Measurements from ENCODE around the gene CNST.

The CNST gene

GRCh38 chr1:246533371-246533905 is 32.8 kb upstream of the CNST start:
- 93% methylated on average over 2 of the region's 2 CpGs for WGBS
- Histone ChIP-seq H3K27ac (ENCODE audit: low read depth, low read length) (no peak overlapping the region), H3K9ac (ENCODE audit: low read depth, low read length) (no peak overlapping the region), H3K36me3 (ENCODE audit: insufficient read depth, low read length) (no peaks in the 10 kb centered on the region), H3K27me3 (ENCODE audit: insufficient read depth, low read length) (no peaks in the 10 kb centered on the region), H3K9me3 (ENCODE audit: insufficient read depth, low read depth, low read length) (peaks cover 13% of the 10 kb centered on the region), H3K4me3 (ENCODE audit: low read length) (no peak overlapping the region), H3K4me1 (ENCODE audit: insufficient read depth, low read length) (no peaks in the 10 kb centered on the region; the same call in 1 of the 2 replicates)

GRCh38 chr1:246534114-246534513 is 32.1 kb upstream of the CNST start:
- Histone ChIP-seq H3K4me1 (ENCODE audit: insufficient read depth, low read length) (no peaks in the 10 kb centered on the region; the same call in 1 of the 2 replicates), H3K36me3 (ENCODE audit: insufficient read depth, low read length) (peaks cover 5% of the 10 kb centered on the region), H3K27me3 (ENCODE audit: insufficient read depth, low read length) (no peaks in the 10 kb centered on the region), H3K9ac (ENCODE audit: low read depth, low read length) (no peak overlapping the region), H3K9me3 (ENCODE audit: insufficient read depth, low read depth, low read length) (peaks cover 13% of the 10 kb centered on the region), H3K27ac (ENCODE audit: low read depth, low read length) (no peak overlapping the region), H3K4me3 (ENCODE audit: low read length) (no peak overlapping the region)
- 95% methylated on average over 1 of the region's 1 CpG for WGBS

- Histone ChIP-seq H3K27ac (ENCODE audit: low read depth, low read length) (no peak overlapping the region), H3K36me3 (ENCODE audit: insufficient read depth, low read length) (peaks cover 29% of the 10 kb centered on the region), H3K27me3 (ENCODE audit: insufficient read depth, low read length) (no peaks in the 10 kb centered on the region), H3K4me1 (ENCODE audit: insufficient read depth, low read length) (no peaks in the 10 kb centered on the region; the same call in 1 of the 2 replicates), H3K9ac (ENCODE audit: low read depth, low read length) (no peak overlapping the region), H3K9me3 (ENCODE audit: insufficient read depth, low read depth, low read length) (no peaks in the 10 kb centered on the region), H3K4me3 (ENCODE audit: low read length) (no peak overlapping the region)
- 74% methylated on average over 7 of the region's 7 CpGs for WGBS
These were observed 28.8 kb upstream of the CNST start for GRCh38 chr1:246537441-246537840.

- Histone ChIP-seq H3K9me3 (ENCODE audit: insufficient read depth, low read depth, low read length) (no peaks in the 10 kb centered on the region), H3K9ac (ENCODE audit: low read depth, low read length) (no peak overlapping the region), H3K27ac (ENCODE audit: low read depth, low read length) (no peak overlapping the region), H3K36me3 (ENCODE audit: insufficient read depth, low read length) (peaks cover 33% of the 10 kb centered on the region), H3K4me3 (ENCODE audit: low read length) (no peak overlapping the region), H3K4me1 (ENCODE audit: insufficient read depth, low read length) (no peaks in the 10 kb centered on the region; the same call in 1 of the 2 replicates), H3K27me3 (ENCODE audit: insufficient read depth, low read length) (no peaks in the 10 kb centered on the region)
- WGBS: 93% methylated on average over 3 of the region's 3 CpGs
These were observed 28.4 kb upstream of the CNST start for GRCh38 chr1:246537887-246538286.

- H3K36me3 ChIP-seq (ENCODE audit: insufficient read depth, low read length): peaks cover 57% of the 10 kb centered on the region
These were observed 25.3 kb upstream of the CNST start for GRCh38 chr1:246540738-246541491.

GRCh38 chr1:246544001-246544400 is 22.3 kb upstream of the CNST start:
- no CpG with 5 or more reads among the region's 1 CpG for WGBS
- Histone ChIP-seq H3K4me3 (ENCODE audit: low read length) (no peak overlapping the region), H3K36me3 (ENCODE audit: insufficient read depth, low read length) (peaks cover 78% of the 10 kb centered on the region), H3K27me3 (ENCODE audit: insufficient read depth, low read length) (no peaks in the 10 kb centered on the region), H3K9ac (ENCODE audit: low read depth, low read length) (no peak overlapping the region), H3K4me1 (ENCODE audit: insufficient read depth, low read length) (no peaks in the 10 kb centered on the region), H3K9me3 (ENCODE audit: insufficient read depth, low read depth, low read length) (no peaks in the 10 kb centered on the region), H3K27ac (ENCODE audit: low read depth, low read length) (no peak overlapping the region)

More at GRCh38 chr1:246540738-246541491, 25.3 kb upstream of the CNST start:
- Histone ChIP-seq H3K9ac (ENCODE audit: low read depth, low read length) (no peak overlapping the region), H3K9me3 (ENCODE audit: insufficient read depth, low read depth, low read length) (no peaks in the 10 kb centered on the region), H3K4me3 (ENCODE audit: low read length) (no peak overlapping the region), H3K27ac (ENCODE audit: low read depth, low read length) (no peak overlapping the region), H3K27me3 (ENCODE audit: insufficient read depth, low read length) (no peaks in the 10 kb centered on the region), H3K4me1 (ENCODE audit: insufficient read depth, low read length) (no peaks in the 10 kb centered on the region; the same call in 1 of the 2 replicates)
- 82% methylated on average over 5 of the region's 7 CpGs for WGBS

- H3K4me3 ChIP-seq (ENCODE audit: low read length): no peak overlapping the region
- no peaks in the 10 kb centered on the region for H3K4me1 ChIP-seq (ENCODE audit: insufficient read depth, low read length)
- H3K9me3 ChIP-seq (ENCODE audit: insufficient read depth, low read depth, low read length): no peaks in the 10 kb centered on the region
- H3K27ac ChIP-seq (ENCODE audit: low read depth, low read length): no peak overlapping the region
- WGBS: 93% methylated on average over 4 of the region's 4 CpGs
- no peak overlapping the region for H3K9ac ChIP-seq (ENCODE audit: low read depth, low read length)
- no peaks in the 10 kb centered on the region for H3K27me3 ChIP-seq (ENCODE audit: insufficient read depth, low read length)
- peaks cover 79% of the 10 kb centered on the region for H3K36me3 ChIP-seq (ENCODE audit: insufficient read depth, low read length)
These were observed 16.6 kb upstream of the CNST start for GRCh38 chr1:246549665-246550064.

GRCh38 chr1:246550402-246550801 is 15.9 kb upstream of the CNST start:
- Histone ChIP-seq H3K36me3 (ENCODE audit: insufficient read depth, low read length) (peaks cover 85% of the 10 kb centered on the region), H3K27ac (ENCODE audit: low read depth, low read length) (no peak overlapping the region)

GRCh38 chr1:246552110-246552509 is 14.1 kb upstream of the CNST start:
- Histone ChIP-seq H3K27ac (ENCODE audit: low read depth, low read length) (no peak overlapping the region), H3K27me3 (ENCODE audit: insufficient read depth, low read length) (no peaks in the 10 kb centered on the region), H3K4me3 (ENCODE audit: low read length) (no peak overlapping the region), H3K9ac (ENCODE audit: low read depth, low read length) (no peak overlapping the region), H3K9me3 (ENCODE audit: insufficient read depth, low read depth, low read length) (no peaks in the 10 kb centered on the region), H3K36me3 (ENCODE audit: insufficient read depth, low read length) (peaks cover 90% of the 10 kb centered on the region), H3K4me1 (ENCODE audit: insufficient read depth, low read length) (no peaks in the 10 kb centered on the region)
- 94% methylated on average over 6 of the region's 6 CpGs for WGBS

More at GRCh38 chr1:246550402-246550801, 15.9 kb upstream of the CNST start:
- Histone ChIP-seq H3K9ac (ENCODE audit: low read depth, low read length) (no peak overlapping the region), H3K27me3 (ENCODE audit: insufficient read depth, low read length) (no peaks in the 10 kb centered on the region), H3K4me1 (ENCODE audit: insufficient read depth, low read length) (no peaks in the 10 kb centered on the region), H3K4me3 (ENCODE audit: low read length) (no peak overlapping the region), H3K9me3 (ENCODE audit: insufficient read depth, low read depth, low read length) (no peaks in the 10 kb centered on the region)
- 80% methylated on average over 11 of the region's 11 CpGs for WGBS

GRCh38 chr1:246554201-246554600 is 12.1 kb upstream of the CNST start:
- Histone ChIP-seq H3K4me3 (ENCODE audit: low read length) (no peak overlapping the region), H3K4me1 (ENCODE audit: insufficient read depth, low read length) (no peaks in the 10 kb centered on the region), H3K27ac (ENCODE audit: low read depth, low read length) (no peak overlapping the region), H3K9ac (ENCODE audit: low read depth, low read length) (no peak overlapping the region), H3K27me3 (ENCODE audit: insufficient read depth, low read length) (no peaks in the 10 kb centered on the region), H3K36me3 (ENCODE audit: insufficient read depth, low read length) (peaks cover 87% of the 10 kb centered on the region), H3K9me3 (ENCODE audit: insufficient read depth, low read depth, low read length) (no peaks in the 10 kb centered on the region)
- WGBS: 97% methylated on average over 16 of the region's 16 CpGs

- Histone ChIP-seq H3K36me3 (ENCODE audit: insufficient read depth, low read length) (peaks cover 77% of the 10 kb centered on the region), H3K27ac (ENCODE audit: low read depth, low read length) (no peak overlapping the region), H3K9me3 (ENCODE audit: insufficient read depth, low read depth, low read length) (no peaks in the 10 kb centered on the region), H3K4me3 (ENCODE audit: low read length) (no peak overlapping the region), H3K27me3 (ENCODE audit: insufficient read depth, low read length) (no peaks in the 10 kb centered on the region), H3K9ac (ENCODE audit: low read depth, low read length) (no peak overlapping the region), H3K4me1 (ENCODE audit: insufficient read depth, low read length) (no peaks in the 10 kb centered on the region)
- 98% methylated on average over 2 of the region's 2 CpGs for WGBS
These were observed 8.2 kb upstream of the CNST start for GRCh38 chr1:246558041-246558440.

Measured in HUES64 (cell line).